Pons (tissue), 1 donor: ENCODE results near the gene PCNX2.
A peak's percentile ranks its signal among the peaks of the same experiment; 100 is the strongest.

Source experiments
- DNase-seq: peaks from one replicate; pipeline ENCODE4 v3.0.0-alpha.2; 2016; ENCODE audit warnings: low spot score

PCNX2 gene

GRCh38 chr1:232984577-232985425, 310.7 kb downstream of the PCNX2 start:
- peak; percentile 90 for DNase-seq

- no peak for DNase-seq
Measured at GRCh38 chr1:232983817-232984567, 311.5 kb downstream of the PCNX2 start.

DNA sequence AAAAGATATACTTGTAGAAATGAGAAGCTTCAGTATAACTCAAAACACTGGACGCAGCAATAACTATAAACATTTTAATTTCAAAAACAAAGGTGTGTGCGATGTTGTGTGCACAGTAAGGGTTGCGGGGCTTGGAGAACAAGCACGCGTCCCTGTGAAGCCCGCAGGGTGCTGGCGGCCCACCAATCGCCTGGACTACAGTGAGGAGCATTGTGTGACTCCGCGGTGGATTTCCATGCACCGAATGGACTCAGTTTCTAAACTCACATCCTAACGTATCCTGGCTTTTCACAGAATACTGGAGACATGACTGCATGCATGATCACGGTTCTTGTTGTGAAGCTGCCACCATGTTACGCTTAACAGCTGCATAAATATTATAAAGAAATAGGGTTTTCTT, 312.1 kb downstream of the PCNX2 start:
- peak; percentile 45 for DNase-seq

DNA sequence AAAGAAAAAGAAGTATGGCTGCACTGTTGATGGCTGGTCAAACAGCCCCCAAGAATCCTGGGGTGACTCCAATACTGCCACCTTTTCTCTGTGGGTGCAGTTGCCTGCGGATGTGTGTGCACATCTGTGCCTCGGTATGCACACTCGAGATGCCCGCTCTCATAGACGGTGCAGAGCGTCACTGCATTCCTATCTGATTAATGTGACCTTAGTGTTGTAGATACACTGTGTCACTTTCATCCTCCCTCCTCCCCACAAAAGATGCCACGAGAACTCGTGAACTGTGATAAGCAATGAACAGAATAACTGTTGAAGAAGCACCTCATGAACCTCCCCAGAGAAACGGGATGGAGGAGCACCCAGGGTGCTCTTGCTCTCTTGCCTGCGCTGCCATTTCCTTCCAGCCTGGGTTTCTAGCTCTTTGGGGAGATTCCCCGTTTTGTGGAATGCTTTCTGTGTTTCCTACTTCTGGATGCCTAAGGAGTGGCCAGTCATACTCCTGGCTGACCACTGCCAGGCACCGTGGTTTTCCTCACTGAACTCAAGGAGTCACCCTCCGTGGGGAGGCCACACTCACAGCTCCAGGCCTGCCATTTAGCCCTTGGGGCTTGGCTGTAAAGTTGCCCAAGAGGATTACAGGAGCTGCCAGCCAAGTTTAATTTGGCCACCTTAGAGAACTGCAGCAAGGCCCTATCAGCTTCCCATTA, 313.1 kb downstream of the PCNX2 start:
- no peak for DNase-seq

- no peak for DNase-seq
Measured at GRCh38 chr1:232980986-232981560, 314.5 kb downstream of the PCNX2 start.

DNA sequence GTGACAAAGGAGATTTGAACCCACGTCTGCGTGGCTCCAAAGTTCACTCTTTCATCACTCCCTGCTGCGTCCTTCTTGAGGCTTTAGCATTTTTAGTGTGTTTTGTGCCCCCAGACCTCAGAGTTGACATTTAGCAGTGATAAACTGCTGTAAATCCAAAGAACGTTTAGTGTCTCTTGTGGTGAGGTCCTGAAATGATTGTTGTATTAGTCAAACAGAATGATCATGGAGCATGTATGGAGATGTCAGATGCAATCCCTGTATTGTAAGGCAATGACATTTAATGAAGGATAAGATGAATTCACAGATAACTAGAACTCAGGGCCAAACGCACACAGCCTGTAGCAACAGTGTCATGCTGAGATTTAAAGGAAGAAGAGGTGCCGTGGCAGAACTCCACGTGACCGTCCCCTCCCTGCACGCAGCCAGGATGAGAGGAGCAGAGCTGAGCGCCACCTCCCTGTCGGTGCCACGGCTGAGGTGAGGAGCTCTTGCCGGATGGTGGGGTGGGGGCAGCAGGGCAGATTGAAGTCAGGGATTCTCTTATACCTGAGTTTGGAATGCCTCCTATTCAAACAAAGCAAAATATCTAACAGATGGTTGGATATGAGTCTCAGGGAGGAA, 315.1 kb downstream of the PCNX2 start:
- no peak for DNase-seq

GRCh38 chr1:232979558-232979957, 316.0 kb downstream of the PCNX2 start:
- no peak for DNase-seq

- DNase-seq, result no peak
Measured at GRCh38 chr1:232978815-232979214, 316.7 kb downstream of the PCNX2 start.

DNA sequence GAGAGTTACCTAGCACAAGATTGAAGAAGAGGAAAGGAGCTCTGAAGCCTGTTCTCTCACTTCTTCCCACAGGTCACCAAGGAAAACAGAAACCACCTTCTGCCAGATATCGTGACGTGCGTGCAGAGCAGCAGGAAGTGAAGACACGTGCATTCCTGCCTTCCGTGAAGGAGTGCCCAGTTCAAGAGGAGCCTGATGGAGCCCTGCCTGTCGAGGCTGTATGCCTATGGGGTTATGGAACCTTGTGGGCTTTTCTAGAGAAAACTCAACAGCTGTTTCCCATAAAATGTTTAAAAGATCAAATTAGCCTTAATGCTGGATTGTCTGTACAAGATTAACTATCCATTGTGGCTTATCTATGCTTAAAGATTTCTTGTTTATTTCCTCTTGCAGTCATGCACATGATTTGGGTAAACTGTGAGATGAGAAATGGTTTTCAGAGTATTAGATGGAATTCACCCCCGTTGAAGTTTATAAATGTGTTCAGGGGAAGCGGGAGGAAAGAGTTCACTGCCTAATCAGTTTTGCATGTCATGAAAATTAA, 317.4 kb downstream of the PCNX2 start:
- no peak for DNase-seq

GRCh38 chr1:232974971-232975370, 320.6 kb downstream of the PCNX2 start:
- DNase-seq, result no peak

DNA sequence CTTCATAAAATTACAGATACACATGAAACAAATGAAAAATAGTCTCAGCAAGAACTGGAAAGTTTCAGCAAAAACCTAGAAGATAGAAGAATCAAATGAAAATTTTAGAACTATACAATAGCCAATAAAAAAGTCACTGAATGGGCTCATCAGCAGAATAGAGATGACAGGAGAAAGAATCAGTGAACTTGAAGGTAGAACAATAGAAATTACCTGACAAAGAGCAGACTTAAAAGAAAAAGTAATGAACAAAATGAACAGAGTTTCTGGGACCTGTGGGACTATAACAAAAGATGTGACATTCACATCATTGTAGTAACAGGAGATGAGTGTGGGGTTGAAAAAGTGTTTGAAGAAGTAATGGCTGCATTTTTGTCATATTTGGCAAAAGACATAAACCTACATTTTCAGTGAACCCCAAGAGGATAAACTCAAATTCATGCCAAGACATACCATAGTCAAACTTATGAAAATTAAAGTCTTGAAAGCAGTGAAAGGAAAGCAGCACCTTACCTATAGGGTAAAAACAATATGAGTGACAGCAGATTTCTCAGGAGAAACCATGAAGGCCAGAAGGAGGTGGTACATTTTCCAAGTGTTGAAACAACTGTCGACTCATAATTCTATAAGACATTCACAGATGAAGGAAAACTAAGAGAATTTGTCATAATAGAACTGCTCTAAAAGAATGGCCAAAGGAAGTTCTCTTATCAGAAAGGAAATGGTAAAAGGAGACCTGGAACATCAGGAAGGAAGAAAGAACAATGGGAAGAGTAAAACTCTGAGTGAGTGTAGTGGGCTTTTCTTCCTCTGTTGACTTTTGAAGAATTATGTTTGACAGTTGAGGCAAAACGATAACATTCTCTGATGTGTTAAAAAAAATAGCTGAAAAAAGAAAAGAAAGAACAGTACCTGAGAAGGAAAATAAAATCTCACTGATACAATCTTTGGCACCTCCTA, 321.6 kb downstream of the PCNX2 start:
- DNase-seq, result no peak

- DNase-seq, result no peak
Measured at GRCh38 chr1:232970508-232970907, 325.0 kb downstream of the PCNX2 start.

DNA sequence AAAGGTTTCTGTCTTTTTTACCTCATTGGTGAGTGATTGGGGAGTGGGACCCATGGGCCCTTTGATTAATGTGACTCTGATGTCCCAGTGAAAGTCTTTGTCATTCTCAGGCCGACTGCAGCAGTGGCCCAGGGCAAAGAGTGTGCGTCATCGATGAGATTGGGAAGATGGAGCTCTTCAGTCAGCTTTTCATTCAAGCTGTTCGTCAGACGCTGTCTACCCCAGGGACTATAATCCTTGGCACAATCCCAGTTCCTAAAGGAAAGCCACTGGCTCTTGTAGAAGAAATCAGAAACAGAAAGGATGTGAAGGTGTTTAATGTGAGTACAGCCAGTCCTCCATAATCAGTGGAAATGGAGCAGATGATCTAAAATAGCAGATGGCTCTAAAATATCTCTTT, 325.7 kb downstream of the PCNX2 start:
- no peak for DNase-seq

- DNase-seq, result peak; percentile 70
Measured at GRCh38 chr1:232968965-232969364, 326.6 kb downstream of the PCNX2 start.

DNA sequence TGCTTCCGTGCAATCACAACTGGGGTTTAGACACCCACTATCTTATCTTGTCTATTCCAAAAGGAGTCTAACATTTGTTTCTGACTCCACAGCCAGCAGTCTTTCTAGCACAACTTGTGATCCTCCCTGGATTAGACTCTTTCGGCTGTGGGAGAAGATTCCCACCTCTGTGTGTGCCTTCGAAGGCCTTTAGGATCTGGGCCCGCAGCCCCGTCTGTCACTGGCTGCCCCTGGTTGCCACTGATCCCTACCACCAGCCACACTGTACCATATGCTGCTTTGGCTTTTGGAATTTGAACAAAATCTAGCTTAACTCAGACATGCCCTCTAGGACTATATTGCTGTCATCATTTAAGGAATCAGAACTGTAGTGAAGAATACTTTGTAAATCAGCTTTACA, 327.1 kb downstream of the PCNX2 start:
- no peak for DNase-seq

GRCh38 chr1:232966663-232967062, 328.9 kb downstream of the PCNX2 start:
- DNase-seq, result no peak

DNA sequence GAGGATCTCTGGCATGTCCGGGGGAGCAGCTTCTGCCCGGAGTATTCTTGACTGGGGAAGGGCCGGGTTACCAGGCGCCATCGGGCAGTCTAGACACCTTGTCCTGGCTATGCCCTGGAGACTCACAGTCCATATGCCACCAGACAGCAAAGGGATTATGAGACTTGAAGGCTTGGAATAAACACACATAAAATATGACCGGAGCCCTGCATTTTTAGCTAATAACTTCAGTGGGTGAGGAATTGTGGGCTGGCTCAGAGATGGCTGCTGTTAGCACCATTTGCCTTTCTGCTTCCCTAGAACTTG, 329.7 kb downstream of the PCNX2 start:
- no peak for DNase-seq

GRCh38 chr1:232965124-232965911, 330.2 kb downstream of the PCNX2 start:
- DNase-seq, result no peak

DNA sequence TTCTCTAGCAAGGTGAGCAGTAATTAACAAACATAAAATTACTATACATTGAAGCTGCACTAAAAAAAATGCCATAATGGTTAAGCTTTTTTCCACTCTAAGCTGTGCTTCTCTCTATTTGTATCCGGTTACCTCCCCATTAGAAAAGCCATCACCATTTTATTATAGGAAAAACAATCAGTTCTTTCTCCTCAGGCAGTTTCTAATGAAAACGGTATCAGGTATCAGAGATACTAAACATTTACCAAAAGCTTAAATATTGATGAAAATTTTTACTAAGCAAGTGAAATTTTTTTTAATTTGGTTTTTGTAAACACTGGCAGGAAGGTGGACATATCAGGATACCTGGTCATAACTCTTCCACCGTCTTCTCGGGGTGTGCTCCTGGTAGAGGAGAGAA, 330.9 kb downstream of the PCNX2 start:
- DNase-seq, result no peak
